ENCODE data around the gene TRMT1. TPM values are rescaled to one million over a fixed set of nuclear protein-coding genes. Genes with fewer than 3 reads are reported as not detected.

The TRMT1 gene
- total RNA-seq, 1 experiment from 2014 or later: 106 TPM

DNA sequence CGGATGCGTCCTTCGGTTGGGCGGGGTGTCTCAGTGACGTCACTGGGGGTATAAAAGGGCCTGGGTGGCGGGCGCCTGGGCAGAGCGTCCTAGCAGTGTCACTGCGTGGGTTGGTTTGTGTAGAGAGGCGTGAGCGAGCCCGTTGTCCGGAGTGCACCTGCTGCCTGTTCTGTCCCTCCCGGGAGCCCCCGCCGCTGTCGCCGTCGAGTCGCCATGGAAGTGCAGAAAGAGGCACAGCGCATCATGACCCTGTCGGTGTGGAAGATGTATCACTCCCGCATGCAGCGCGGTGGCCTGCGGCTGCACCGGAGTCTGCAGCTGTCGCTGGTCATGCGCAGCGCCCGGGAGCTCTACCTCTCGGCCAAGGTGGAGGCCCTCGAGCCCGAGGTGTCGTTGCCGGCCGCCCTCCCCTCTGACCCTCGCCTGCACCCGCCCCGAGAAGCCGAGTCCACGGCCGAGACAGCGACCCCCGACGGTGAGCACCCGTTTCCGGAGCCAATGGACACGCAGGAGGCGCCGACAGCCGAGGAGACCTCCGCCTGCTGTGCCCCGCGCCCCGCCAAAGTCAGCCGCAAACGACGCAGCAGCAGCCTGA, 36.5 kb upstream of the TRMT1 start (continued):
- TF ChIP-seq JUN (CRISPR knock-in tag; IDR thresholded peaks at IDR 0.05) (peak; percentile 92), ZNF232 (CRISPR knock-in tag; IDR thresholded peaks at IDR 0.05) (peak; percentile 96; the same call in 1 of the 2 replicates), NFE2L1 (CRISPR knock-in tag; IDR thresholded peaks at IDR 0.05) (no peak; the same call in none of the 2 replicates), ETV6 (CRISPR knock-in tag; IDR thresholded peaks at IDR 0.05) (peak; percentile 92), TCF7 (CRISPR knock-in tag; IDR thresholded peaks at IDR 0.05; ENCODE audit: low read depth) (peak; percentile 87), RELA (CRISPR knock-in tag; IDR thresholded peaks at IDR 0.05; ENCODE audit: borderline replicate concordance) (no peak; the same call in 1 of the 2 replicates), NFYB (CRISPR knock-in tag; conservative IDR thresholded peaks at IDR 0.05; ENCODE audit: low read depth) (no peak; the same call in 1 of the 2 replicates), ZNF317 (CRISPR knock-in tag; IDR thresholded peaks at IDR 0.05; ENCODE audit: borderline replicate concordance, low read depth) (no peak), CBFB (CRISPR knock-in tag; IDR thresholded peaks at IDR 0.05; ENCODE audit: low read depth) (no peak), ZNF121 (CRISPR knock-in tag; IDR thresholded peaks at IDR 0.05) (no peak), HMGA2 (CRISPR knock-in tag; IDR thresholded peaks at IDR 0.05) (no peak), SP1 (CRISPR knock-in tag; conservative IDR thresholded peaks at IDR 0.05) (peak; percentile 91), SMAD4 (CRISPR knock-in tag; IDR thresholded peaks at IDR 0.05) (peak; percentile 90; the same call in 1 of the 2 replicates), NR2C2 (CRISPR knock-in tag; IDR thresholded peaks at IDR 0.05) (no peak), MXD4 (CRISPR knock-in tag; IDR thresholded peaks at IDR 0.05; ENCODE audit: borderline replicate concordance) (no peak)
- TF ChIP-seq, protein P1, sequence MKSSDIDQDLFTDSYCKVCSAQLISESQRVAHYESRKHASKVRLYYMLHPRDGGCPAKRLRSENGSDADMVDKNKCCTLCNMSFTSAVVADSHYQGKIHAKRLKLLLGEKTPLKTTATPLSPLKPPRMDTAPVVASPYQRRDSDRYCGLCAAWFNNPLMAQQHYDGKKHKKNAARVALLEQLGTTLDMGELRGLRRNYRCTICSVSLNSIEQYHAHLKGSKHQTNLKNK (CRISPR knock-in tag; IDR thresholded peaks at IDR 0.05): peak; percentile 47; the same call in 1 of the 2 replicates
- TF ChIP-seq, protein P2, sequence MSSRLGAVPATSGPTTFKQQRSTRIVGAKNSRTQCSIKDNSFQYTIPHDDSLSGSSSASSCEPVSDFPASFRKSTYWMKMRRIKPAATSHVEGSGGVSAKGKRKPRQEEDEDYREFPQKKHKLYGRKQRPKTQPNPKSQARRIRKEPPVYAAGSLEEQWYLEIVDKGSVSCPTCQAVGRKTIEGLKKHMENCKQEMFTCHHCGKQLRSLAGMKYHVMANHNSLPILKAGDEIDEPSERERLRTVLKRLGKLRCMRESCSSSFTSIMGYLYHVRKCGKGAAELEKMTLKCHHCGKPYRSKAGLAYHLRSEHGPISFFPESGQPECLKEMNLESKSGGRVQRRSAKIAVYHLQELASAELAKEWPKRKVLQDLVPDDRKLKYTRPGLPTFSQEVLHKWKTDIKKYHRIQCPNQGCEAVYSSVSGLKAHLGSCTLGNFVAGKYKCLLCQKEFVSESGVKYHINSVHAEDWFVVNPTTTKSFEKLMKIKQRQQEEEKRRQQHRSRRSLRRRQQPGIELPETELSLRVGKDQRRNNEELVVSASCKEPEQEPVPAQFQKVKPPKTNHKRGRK (CRISPR knock-in tag; IDR thresholded peaks at IDR 0.05; ENCODE audit: borderline replicate concordance): no peak
- TF ChIP-seq, protein P3, sequence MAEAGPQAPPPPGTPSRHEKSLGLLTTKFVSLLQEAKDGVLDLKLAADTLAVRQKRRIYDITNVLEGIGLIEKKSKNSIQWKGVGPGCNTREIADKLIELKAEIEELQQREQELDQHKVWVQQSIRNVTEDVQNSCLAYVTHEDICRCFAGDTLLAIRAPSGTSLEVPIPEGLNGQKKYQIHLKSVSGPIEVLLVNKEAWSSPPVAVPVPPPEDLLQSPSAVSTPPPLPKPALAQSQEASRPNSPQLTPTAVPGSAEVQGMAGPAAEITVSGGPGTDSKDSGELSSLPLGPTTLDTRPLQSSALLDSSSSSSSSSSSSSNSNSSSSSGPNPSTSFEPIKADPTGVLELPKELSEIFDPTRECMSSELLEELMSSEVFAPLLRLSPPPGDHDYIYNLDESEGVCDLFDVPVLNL (CRISPR knock-in tag; IDR thresholded peaks at IDR 0.05; ENCODE audit: borderline replicate concordance, low read depth): peak; percentile 34; the same call in 1 of the 2 replicates
- TF ChIP-seq, protein P4, sequence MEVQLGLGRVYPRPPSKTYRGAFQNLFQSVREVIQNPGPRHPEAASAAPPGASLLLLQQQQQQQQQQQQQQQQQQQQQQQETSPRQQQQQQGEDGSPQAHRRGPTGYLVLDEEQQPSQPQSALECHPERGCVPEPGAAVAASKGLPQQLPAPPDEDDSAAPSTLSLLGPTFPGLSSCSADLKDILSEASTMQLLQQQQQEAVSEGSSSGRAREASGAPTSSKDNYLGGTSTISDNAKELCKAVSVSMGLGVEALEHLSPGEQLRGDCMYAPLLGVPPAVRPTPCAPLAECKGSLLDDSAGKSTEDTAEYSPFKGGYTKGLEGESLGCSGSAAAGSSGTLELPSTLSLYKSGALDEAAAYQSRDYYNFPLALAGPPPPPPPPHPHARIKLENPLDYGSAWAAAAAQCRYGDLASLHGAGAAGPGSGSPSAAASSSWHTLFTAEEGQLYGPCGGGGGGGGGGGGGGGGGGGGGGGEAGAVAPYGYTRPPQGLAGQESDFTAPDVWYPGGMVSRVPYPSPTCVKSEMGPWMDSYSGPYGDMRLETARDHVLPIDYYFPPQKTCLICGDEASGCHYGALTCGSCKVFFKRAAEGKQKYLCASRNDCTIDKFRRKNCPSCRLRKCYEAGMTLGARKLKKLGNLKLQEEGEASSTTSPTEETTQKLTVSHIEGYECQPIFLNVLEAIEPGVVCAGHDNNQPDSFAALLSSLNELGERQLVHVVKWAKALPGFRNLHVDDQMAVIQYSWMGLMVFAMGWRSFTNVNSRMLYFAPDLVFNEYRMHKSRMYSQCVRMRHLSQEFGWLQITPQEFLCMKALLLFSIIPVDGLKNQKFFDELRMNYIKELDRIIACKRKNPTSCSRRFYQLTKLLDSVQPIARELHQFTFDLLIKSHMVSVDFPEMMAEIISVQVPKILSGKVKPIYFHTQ (CRISPR knock-in tag; IDR thresholded peaks at IDR 0.05): peak; percentile 78; the same call in 1 of the 2 replicates
- TF ChIP-seq, protein P5, sequence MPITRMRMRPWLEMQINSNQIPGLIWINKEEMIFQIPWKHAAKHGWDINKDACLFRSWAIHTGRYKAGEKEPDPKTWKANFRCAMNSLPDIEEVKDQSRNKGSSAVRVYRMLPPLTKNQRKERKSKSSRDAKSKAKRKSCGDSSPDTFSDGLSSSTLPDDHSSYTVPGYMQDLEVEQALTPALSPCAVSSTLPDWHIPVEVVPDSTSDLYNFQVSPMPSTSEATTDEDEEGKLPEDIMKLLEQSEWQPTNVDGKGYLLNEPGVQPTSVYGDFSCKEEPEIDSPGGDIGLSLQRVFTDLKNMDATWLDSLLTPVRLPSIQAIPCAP (CRISPR knock-in tag; IDR thresholded peaks at IDR 0.05): 0 out of 2 replicates have a peak, but pooled peaks have one; percentile 3
- TF ChIP-seq, protein P6, sequence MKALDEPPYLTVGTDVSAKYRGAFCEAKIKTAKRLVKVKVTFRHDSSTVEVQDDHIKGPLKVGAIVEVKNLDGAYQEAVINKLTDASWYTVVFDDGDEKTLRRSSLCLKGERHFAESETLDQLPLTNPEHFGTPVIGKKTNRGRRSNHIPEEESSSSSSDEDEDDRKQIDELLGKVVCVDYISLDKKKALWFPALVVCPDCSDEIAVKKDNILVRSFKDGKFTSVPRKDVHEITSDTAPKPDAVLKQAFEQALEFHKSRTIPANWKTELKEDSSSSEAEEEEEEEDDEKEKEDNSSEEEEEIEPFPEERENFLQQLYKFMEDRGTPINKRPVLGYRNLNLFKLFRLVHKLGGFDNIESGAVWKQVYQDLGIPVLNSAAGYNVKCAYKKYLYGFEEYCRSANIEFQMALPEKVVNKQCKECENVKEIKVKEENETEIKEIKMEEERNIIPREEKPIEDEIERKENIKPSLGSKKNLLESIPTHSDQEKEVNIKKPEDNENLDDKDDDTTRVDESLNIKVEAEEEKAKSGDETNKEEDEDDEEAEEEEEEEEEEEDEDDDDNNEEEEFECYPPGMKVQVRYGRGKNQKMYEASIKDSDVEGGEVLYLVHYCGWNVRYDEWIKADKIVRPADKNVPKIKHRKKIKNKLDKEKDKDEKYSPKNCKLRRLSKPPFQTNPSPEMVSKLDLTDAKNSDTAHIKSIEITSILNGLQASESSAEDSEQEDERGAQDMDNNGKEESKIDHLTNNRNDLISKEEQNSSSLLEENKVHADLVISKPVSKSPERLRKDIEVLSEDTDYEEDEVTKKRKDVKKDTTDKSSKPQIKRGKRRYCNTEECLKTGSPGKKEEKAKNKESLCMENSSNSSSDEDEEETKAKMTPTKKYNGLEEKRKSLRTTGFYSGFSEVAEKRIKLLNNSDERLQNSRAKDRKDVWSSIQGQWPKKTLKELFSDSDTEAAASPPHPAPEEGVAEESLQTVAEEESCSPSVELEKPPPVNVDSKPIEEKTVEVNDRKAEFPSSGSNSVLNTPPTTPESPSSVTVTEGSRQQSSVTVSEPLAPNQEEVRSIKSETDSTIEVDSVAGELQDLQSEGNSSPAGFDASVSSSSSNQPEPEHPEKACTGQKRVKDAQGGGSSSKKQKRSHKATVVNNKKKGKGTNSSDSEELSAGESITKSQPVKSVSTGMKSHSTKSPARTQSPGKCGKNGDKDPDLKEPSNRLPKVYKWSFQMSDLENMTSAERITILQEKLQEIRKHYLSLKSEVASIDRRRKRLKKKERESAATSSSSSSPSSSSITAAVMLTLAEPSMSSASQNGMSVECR (CRISPR knock-in tag; IDR thresholded peaks at IDR 0.05; ENCODE audit: borderline replicate concordance): peak; percentile 94
- TF ChIP-seq, protein P7, sequence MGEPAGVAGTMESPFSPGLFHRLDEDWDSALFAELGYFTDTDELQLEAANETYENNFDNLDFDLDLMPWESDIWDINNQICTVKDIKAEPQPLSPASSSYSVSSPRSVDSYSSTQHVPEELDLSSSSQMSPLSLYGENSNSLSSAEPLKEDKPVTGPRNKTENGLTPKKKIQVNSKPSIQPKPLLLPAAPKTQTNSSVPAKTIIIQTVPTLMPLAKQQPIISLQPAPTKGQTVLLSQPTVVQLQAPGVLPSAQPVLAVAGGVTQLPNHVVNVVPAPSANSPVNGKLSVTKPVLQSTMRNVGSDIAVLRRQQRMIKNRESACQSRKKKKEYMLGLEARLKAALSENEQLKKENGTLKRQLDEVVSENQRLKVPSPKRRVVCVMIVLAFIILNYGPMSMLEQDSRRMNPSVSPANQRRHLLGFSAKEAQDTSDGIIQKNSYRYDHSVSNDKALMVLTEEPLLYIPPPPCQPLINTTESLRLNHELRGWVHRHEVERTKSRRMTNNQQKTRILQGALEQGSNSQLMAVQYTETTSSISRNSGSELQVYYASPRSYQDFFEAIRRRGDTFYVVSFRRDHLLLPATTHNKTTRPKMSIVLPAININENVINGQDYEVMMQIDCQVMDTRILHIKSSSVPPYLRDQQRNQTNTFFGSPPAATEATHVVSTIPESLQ (CRISPR knock-in tag; IDR thresholded peaks at IDR 0.05): no peak
- TF ChIP-seq, protein P8, sequence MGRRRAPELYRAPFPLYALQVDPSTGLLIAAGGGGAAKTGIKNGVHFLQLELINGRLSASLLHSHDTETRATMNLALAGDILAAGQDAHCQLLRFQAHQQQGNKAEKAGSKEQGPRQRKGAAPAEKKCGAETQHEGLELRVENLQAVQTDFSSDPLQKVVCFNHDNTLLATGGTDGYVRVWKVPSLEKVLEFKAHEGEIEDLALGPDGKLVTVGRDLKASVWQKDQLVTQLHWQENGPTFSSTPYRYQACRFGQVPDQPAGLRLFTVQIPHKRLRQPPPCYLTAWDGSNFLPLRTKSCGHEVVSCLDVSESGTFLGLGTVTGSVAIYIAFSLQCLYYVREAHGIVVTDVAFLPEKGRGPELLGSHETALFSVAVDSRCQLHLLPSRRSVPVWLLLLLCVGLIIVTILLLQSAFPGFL (CRISPR knock-in tag; IDR thresholded peaks at IDR 0.05; ENCODE audit: borderline replicate concordance): peak; percentile 76; the same call in 1 of the 2 replicates

All from WTC11 (cell line).